ENCODE results near the gene SIGLEC15. TPM values are rescaled to one million over a fixed set of nuclear protein-coding genes. Genes with fewer than 3 reads are reported as not detected.
A peak's percentile ranks its signal among the peaks of the same experiment; 100 is the strongest.

The SIGLEC15 gene
- polyA plus RNA-seq: 1 to 10 TPM in 3 of 4 donors, under 1 TPM in 1; 0.90 to 8.6 (median 1.8) TPM
- long read RNA-seq, donor 1: 0 reads
- long read RNA-seq, donor 2: 0 reads
- long read RNA-seq, donor 3: 0 reads
- long read RNA-seq, donor 4: 0 reads
- long read RNA-seq, donor 5: 0 reads
- long read RNA-seq, donor 6, partial matches to known transcripts: 0 of 1 reads
- long read RNA-seq, donor 6, other reads (novel, unspliced or antisense): 0 of 1 reads
- long read RNA-seq, donor 7: 0 reads
- long read RNA-seq, donor 8: 0 reads
- long read RNA-seq, donor 9: 0 reads
- long read RNA-seq, donor 10: 0 reads

DNA sequence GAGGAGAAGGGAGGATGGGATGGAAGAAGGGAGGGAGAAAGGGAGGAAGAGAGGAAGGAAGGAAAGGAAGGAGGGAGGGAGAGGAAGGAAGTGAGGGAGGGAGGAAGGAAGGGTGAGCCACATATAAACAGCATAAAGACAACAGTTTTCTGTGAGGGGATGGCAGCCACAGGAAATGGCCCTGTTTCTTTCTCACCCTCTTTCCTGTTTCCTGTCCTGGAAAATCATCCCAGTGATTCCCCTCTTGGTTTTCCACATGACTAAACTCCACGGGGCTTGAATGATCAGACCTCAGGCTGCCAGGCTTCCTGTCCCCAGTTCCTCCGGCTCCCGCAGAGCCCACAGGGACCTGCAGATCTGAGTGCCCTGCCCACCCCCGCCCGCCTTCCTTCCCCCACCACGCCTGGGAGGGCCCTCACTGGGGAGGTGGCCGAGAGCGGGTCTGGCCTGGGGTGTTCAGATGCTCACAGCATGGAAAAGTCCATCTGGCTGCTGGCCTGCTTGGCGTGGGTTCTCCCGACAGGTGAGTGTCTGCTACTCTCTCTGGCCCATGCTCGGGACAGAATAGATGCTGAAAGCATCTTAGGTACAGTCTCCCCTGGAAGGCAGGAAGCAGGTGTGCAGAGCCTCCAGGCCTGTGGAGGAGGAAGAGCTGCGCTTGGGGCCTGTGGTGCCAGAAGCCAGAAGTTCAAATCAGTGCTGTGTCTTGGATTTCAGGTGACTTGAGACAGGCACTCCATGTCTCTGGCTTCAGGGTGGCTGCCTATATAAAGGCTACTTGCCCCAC is at the start of gene SIGLEC15:
Gene SIGLEC15, plus strand, starts transcription at position 418 of the 787 bp plus-strand sequence. Its CDS starts 54 bp downstream, at position 472.
- peaks cover 0 to 2% (median 0%) of the 10 kb centered on the region in 3 donors for H3K36me3 ChIP-seq (ENCODE audit: control insufficient read depth in 3 of 3, insufficient read depth in 2 of 3, low read depth in 1 of 3, low read length in 3 of 3)
- peaks cover 8 to 32% (median 14%) of the 10 kb centered on the region in 3 donors for H3K4me1 ChIP-seq (ENCODE audit: control insufficient read depth in 3 of 3, insufficient read depth in 2 of 3, low read depth in 1 of 3, low read length in 2 of 3)
- no peaks in the 10 kb centered on the region for H3K9me3 ChIP-seq (ENCODE audit: control insufficient read depth in 2 of 2, insufficient read depth in 1 of 2, low read depth in 1 of 2, low read length in 1 of 2)
- DNase-seq (no peak), FAIRE-seq (no peak)
- H3K4me3 ChIP-seq (ENCODE audit: low read depth in 1 of 3, low read length in 3 of 3): no peak within 1 kb of the TSS
- WGBS, 3 donors: 68 to 81% (median 73%) methylated on average over 12 of the region's 12 CpGs
- H3K27me3 ChIP-seq (ENCODE audit: control insufficient read depth in 3 of 3, insufficient read depth in 3 of 3, low read length in 3 of 3): no peaks in the 10 kb centered on the region
- H3K27ac ChIP-seq (ENCODE audit: low read depth in 1 of 3, low read length in 2 of 3): no peak within 1 kb of the TSS

GRCh38 chr18:45775743-45776142 is 49.7 kb upstream of the SIGLEC15 start:
- FAIRE-seq: no peak

GRCh38 chr18:45777393-45777792 is 48.1 kb upstream of the SIGLEC15 start:
- DNase-seq: no peak
- 59 to 73% (median 70%) methylated on average over 1 of the region's 1 CpG for WGBS, 3 donors
- FAIRE-seq: no peak
- Histone ChIP-seq H3K36me3 (ENCODE audit: control insufficient read depth in 3 of 3, insufficient read depth in 2 of 3, low read depth in 1 of 3, low read length in 3 of 3) (no peaks in the 10 kb centered on the region), H3K4me3 (ENCODE audit: low read depth in 1 of 3, low read length in 3 of 3) (no peak overlapping the region), H3K27me3 (ENCODE audit: control insufficient read depth in 3 of 3, insufficient read depth in 3 of 3, low read length in 3 of 3) (no peaks in the 10 kb centered on the region), H3K9me3 (ENCODE audit: control insufficient read depth in 2 of 2, insufficient read depth in 1 of 2, low read depth in 1 of 2, low read length in 1 of 2) (no peaks in the 10 kb centered on the region), H3K27ac (ENCODE audit: low read depth in 1 of 3, low read length in 2 of 3) (no peak overlapping the region), H3K4me1 (ENCODE audit: control insufficient read depth in 3 of 3, insufficient read depth in 2 of 3, low read depth in 1 of 3, low read length in 2 of 3) (peaks cover 0 to 7% (median 2%) of the 10 kb centered on the region in 3 donors)

More at GRCh38 chr18:45775743-45776142, 49.7 kb upstream of the SIGLEC15 start:
- Histone ChIP-seq H3K9me3 (ENCODE audit: control insufficient read depth in 2 of 2, insufficient read depth in 1 of 2, low read depth in 1 of 2, low read length in 1 of 2) (no peaks in the 10 kb centered on the region), H3K36me3 (ENCODE audit: control insufficient read depth in 3 of 3, insufficient read depth in 2 of 3, low read depth in 1 of 3, low read length in 3 of 3) (no peaks in the 10 kb centered on the region), H3K4me1 (ENCODE audit: control insufficient read depth in 3 of 3, insufficient read depth in 2 of 3, low read depth in 1 of 3, low read length in 2 of 3) (peaks cover 0 to 7% (median 2%) of the 10 kb centered on the region in 3 donors), H3K27me3 (ENCODE audit: control insufficient read depth in 3 of 3, insufficient read depth in 3 of 3, low read length in 3 of 3) (no peaks in the 10 kb centered on the region), H3K27ac (ENCODE audit: low read depth in 1 of 3, low read length in 2 of 3) (peak overlapping the region; percentile 59 to 83 (median 81)), H3K4me3 (ENCODE audit: low read depth in 1 of 3, low read length in 3 of 3) (peak overlapping the region in 2 of 3 donors; percentile 64 to 94)
- no peak for DNase-seq
- 54 to 66% (median 58%) methylated on average over 8 of the region's 8 CpGs for WGBS, 3 donors

- FAIRE-seq (no peak), DNase-seq (no peak)
- WGBS, 3 donors: 29 to 40% (median 30%) methylated on average over 2 of the region's 2 CpGs
- no peaks in the 10 kb centered on the region for H3K4me1 ChIP-seq (ENCODE audit: control insufficient read depth in 3 of 3, insufficient read depth in 2 of 3, low read depth in 1 of 3, low read length in 2 of 3)
- no peak overlapping the region for H3K27ac ChIP-seq (ENCODE audit: low read depth in 1 of 3, low read length in 2 of 3)
- no peaks in the 10 kb centered on the region for H3K27me3 ChIP-seq (ENCODE audit: control insufficient read depth in 3 of 3, insufficient read depth in 3 of 3, low read length in 3 of 3)
- no peaks in the 10 kb centered on the region for H3K36me3 ChIP-seq (ENCODE audit: control insufficient read depth in 3 of 3, insufficient read depth in 2 of 3, low read depth in 1 of 3, low read length in 3 of 3)
- no peak overlapping the region for H3K4me3 ChIP-seq (ENCODE audit: low read depth in 1 of 3, low read length in 3 of 3)
- no peaks in the 10 kb centered on the region for H3K9me3 ChIP-seq (ENCODE audit: control insufficient read depth in 2 of 2, insufficient read depth in 1 of 2, low read depth in 1 of 2, low read length in 1 of 2)
These were observed 44.9 kb upstream of the SIGLEC15 start for GRCh38 chr18:45780568-45780967.

DNA sequence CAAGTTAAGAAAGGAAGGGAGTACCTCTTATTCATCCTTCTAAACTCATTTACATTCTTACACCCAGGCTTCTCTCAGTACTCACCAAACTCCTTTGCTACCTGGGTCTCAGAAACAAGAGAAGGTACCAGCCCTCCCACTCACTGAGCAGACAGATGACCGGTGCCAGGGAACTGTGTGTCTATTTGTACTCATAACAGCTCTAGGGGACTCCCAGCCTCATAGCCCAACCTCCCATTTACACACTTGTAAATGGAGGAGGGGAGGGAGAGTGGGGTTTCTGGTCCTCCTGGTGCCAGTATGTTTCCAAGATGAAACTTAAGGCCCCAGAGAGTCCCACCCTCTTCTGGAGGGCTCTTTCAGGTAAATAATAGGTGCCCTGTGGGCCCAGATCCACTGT is 42.8 kb upstream of the SIGLEC15 start:
- H3K9me3 ChIP-seq (ENCODE audit: control insufficient read depth in 2 of 2, insufficient read depth in 1 of 2, low read depth in 1 of 2, low read length in 1 of 2): no peaks in the 10 kb centered on the region
- DNase-seq (no peak), FAIRE-seq (no peak)
- no peaks in the 10 kb centered on the region for H3K27me3 ChIP-seq (ENCODE audit: control insufficient read depth in 3 of 3, insufficient read depth in 3 of 3, low read length in 3 of 3)
- H3K4me1 ChIP-seq (ENCODE audit: control insufficient read depth in 3 of 3, insufficient read depth in 2 of 3, low read depth in 1 of 3, low read length in 2 of 3): no peaks in the 10 kb centered on the region
- H3K36me3 ChIP-seq (ENCODE audit: control insufficient read depth in 3 of 3, insufficient read depth in 2 of 3, low read depth in 1 of 3, low read length in 3 of 3): no peaks in the 10 kb centered on the region
- no peak overlapping the region for H3K27ac ChIP-seq (ENCODE audit: low read depth in 1 of 3, low read length in 2 of 3)
- H3K4me3 ChIP-seq (ENCODE audit: low read depth in 1 of 3, low read length in 3 of 3): no peak overlapping the region
- WGBS, 3 donors: 80 to 94% (median 90%) methylated on average over 1 of the region's 1 CpG

GRCh38 chr18:45783097-45784075 is 42.1 kb upstream of the SIGLEC15 start:
- no peak for DNase-seq
- no peaks in the 10 kb centered on the region for H3K36me3 ChIP-seq (ENCODE audit: control insufficient read depth in 3 of 3, insufficient read depth in 2 of 3, low read depth in 1 of 3, low read length in 3 of 3)
- H3K4me3 ChIP-seq (ENCODE audit: low read depth in 1 of 3, low read length in 3 of 3): no peak overlapping the region
- H3K9me3 ChIP-seq (ENCODE audit: control insufficient read depth in 2 of 2, insufficient read depth in 1 of 2, low read depth in 1 of 2, low read length in 1 of 2): no peaks in the 10 kb centered on the region
- no peak for FAIRE-seq
- no peak overlapping the region for H3K27ac ChIP-seq (ENCODE audit: low read depth in 1 of 3, low read length in 2 of 3)
- H3K27me3 ChIP-seq (ENCODE audit: control insufficient read depth in 3 of 3, insufficient read depth in 3 of 3, low read length in 3 of 3): no peaks in the 10 kb centered on the region
- 73 to 93% (median 82%) methylated on average over 9 of the region's 9 CpGs for WGBS, 3 donors
- no peaks in the 10 kb centered on the region for H3K4me1 ChIP-seq (ENCODE audit: control insufficient read depth in 3 of 3, insufficient read depth in 2 of 3, low read depth in 1 of 3, low read length in 2 of 3)

DNA sequence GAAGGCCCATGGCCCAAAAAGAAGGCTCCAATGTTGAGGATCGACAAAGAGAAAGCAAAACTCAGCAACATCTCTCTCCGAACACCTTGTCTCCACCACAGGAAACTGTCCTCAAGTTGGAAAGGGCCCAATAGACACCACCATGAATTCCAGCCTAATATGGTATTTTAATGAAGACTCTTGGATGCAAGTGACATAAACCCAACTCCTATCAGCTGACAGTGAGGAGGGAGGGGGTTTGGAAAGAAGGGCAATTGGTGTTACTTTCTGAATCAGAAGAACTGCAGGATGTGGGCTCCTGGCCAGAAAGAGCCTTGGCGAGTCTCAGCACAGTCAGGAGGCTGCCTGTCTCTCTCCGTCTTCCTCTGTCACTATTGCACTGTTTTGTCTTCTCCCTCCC is 40.3 kb upstream of the SIGLEC15 start:
- H3K9me3 ChIP-seq (ENCODE audit: control insufficient read depth in 2 of 2, insufficient read depth in 1 of 2, low read depth in 1 of 2, low read length in 1 of 2): no peaks in the 10 kb centered on the region
- H3K36me3 ChIP-seq (ENCODE audit: control insufficient read depth in 3 of 3, insufficient read depth in 2 of 3, low read depth in 1 of 3, low read length in 3 of 3): no peaks in the 10 kb centered on the region
- 39 to 86% (median 68%) methylated on average over 4 of the region's 4 CpGs for WGBS, 3 donors
- no peak overlapping the region for H3K4me3 ChIP-seq (ENCODE audit: low read depth in 1 of 3, low read length in 3 of 3)
- DNase-seq: peak in 1 of 2 donors; percentile 27
- no peak overlapping the region for H3K27ac ChIP-seq (ENCODE audit: low read depth in 1 of 3, low read length in 2 of 3)
- FAIRE-seq: no peak
- no peaks in the 10 kb centered on the region for H3K27me3 ChIP-seq (ENCODE audit: control insufficient read depth in 3 of 3, insufficient read depth in 3 of 3, low read length in 3 of 3)
- H3K4me1 ChIP-seq (ENCODE audit: control insufficient read depth in 3 of 3, insufficient read depth in 2 of 3, low read depth in 1 of 3, low read length in 2 of 3): no peaks in the 10 kb centered on the region

- Histone ChIP-seq H3K4me3 (ENCODE audit: low read depth in 1 of 3, low read length in 3 of 3) (no peak overlapping the region), H3K9me3 (ENCODE audit: control insufficient read depth in 2 of 2, insufficient read depth in 1 of 2, low read depth in 1 of 2, low read length in 1 of 2) (no peaks in the 10 kb centered on the region), H3K27ac (ENCODE audit: low read depth in 1 of 3, low read length in 2 of 3) (no peak overlapping the region), H3K4me1 (ENCODE audit: control insufficient read depth in 3 of 3, insufficient read depth in 2 of 3, low read depth in 1 of 3, low read length in 2 of 3) (no peaks in the 10 kb centered on the region), H3K36me3 (ENCODE audit: control insufficient read depth in 3 of 3, insufficient read depth in 2 of 3, low read depth in 1 of 3, low read length in 3 of 3) (no peaks in the 10 kb centered on the region), H3K27me3 (ENCODE audit: control insufficient read depth in 3 of 3, insufficient read depth in 3 of 3, low read length in 3 of 3) (no peaks in the 10 kb centered on the region)
- no peak for DNase-seq
- FAIRE-seq: no peak
- 92 to 98% (median 93%) methylated on average over 3 of the region's 3 CpGs for WGBS, 3 donors
These were observed 38.5 kb upstream of the SIGLEC15 start for GRCh38 chr18:45786941-45787340.
